ENCODE results near the gene HACE1. TPM values are rescaled to one million over a fixed set of nuclear protein-coding genes. Genes with fewer than 3 reads are reported as not detected.

Gene HACE1
- polyA plus RNA-seq, 3 donors: 2.7 to 3.9 (median 3.4) TPM

DNA sequence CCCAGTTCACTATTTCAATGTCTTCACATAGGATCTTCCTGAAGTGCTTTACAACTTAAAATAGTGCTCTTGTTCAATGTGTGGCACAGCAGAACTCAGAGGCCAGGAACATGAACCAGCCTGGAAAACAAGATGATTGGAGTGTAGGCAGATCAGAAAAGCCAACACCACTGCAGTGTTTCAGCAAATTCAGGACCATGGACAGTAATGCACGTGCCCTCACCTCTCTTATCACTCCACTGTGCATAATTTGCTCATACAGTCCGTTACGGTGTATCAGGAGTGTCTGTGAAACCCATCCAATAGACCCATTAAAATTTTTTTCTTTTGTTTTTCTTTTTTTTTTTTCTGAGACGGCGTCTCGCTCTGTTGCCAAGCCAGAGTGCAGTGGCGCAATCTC, 27.6 kb upstream of the HACE1 start:
- peaks cover 9 to 11% of the 10 kb centered on the region in 2 donors for H3K9me3 ChIP-seq (replicated peaks in 1 of 2; ENCODE audit: control insufficient read depth in 1 of 2, insufficient read depth in 1 of 2, low read length in 2 of 2)
- H3K4me2 ChIP-seq (replicated peaks; ENCODE audit: extremely low read depth, low read length, poor library complexity, severe bottlenecking): no peak overlapping the region
- no peaks in the 10 kb centered on the region for H3K4me1 ChIP-seq (ENCODE audit: control insufficient read depth in 1 of 2, insufficient read depth in 2 of 2, low read length in 2 of 2)
- H3K36me3 Mint-ChIP-seq: no peaks in the 10 kb centered on the region
- no peak for DNase-seq
- no peak overlapping the region for H3K4me3 ChIP-seq (replicated peaks in 1 of 3; ENCODE audit: low read depth in 2 of 3, low read length in 3 of 3)
- peaks cover 2 to 16% (median 9%) of the 10 kb centered on the region in 7 donors for H3K9me3 Mint-ChIP-seq
- 58% methylated on average over 3 of the region's 7 CpGs for WGBS (ENCODE audit: insufficient coverage)
- no peaks in the 10 kb centered on the region for H4K20me1 ChIP-seq (ENCODE audit: insufficient read depth, low read length)
- no peaks in the 10 kb centered on the region for H3K4me1 Mint-ChIP-seq
- no peaks in the 10 kb centered on the region for H3K36me3 ChIP-seq (replicated peaks in 1 of 2; ENCODE audit: control insufficient read depth in 1 of 2, insufficient read depth in 2 of 2, low read length in 2 of 2)
- peaks cover 8 to 11% (median 10%) of the 10 kb centered on the region in 3 donors for H3K27me3 Mint-ChIP-seq (ENCODE audit: low read depth in 3 of 3)
- intact Hi-C loops (cut with micrococcal nuclease): no loop called here
- TF ChIP-seq, protein P1, sequence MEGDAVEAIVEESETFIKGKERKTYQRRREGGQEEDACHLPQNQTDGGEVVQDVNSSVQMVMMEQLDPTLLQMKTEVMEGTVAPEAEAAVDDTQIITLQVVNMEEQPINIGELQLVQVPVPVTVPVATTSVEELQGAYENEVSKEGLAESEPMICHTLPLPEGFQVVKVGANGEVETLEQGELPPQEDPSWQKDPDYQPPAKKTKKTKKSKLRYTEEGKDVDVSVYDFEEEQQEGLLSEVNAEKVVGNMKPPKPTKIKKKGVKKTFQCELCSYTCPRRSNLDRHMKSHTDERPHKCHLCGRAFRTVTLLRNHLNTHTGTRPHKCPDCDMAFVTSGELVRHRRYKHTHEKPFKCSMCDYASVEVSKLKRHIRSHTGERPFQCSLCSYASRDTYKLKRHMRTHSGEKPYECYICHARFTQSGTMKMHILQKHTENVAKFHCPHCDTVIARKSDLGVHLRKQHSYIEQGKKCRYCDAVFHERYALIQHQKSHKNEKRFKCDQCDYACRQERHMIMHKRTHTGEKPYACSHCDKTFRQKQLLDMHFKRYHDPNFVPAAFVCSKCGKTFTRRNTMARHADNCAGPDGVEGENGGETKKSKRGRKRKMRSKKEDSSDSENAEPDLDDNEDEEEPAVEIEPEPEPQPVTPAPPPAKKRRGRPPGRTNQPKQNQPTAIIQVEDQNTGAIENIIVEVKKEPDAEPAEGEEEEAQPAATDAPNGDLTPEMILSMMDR (IDR thresholded peaks at IDR 0.05): no peak
- no peak overlapping the region for H3K9ac ChIP-seq (ENCODE audit: insufficient read depth, low read length, poor library complexity, severe bottlenecking)
- H3K27ac Mint-ChIP-seq: no peak overlapping the region
- no peak overlapping the region for H2AFZ ChIP-seq (ENCODE audit: insufficient read depth, low read depth, low read length, poor library complexity, severe bottlenecking)
- H3K79me2 ChIP-seq (ENCODE audit: insufficient read depth, low read length): no peaks in the 10 kb centered on the region
- H3K4me3 Mint-ChIP-seq: no peak overlapping the region
- no peaks in the 10 kb centered on the region for H3K27me3 ChIP-seq (ENCODE audit: control insufficient read depth in 2 of 2, insufficient read depth in 2 of 2, low read length in 2 of 2)
- no peak overlapping the region for H3K27ac ChIP-seq (ENCODE audit: low read depth in 1 of 2, low read length in 2 of 2)

DNA sequence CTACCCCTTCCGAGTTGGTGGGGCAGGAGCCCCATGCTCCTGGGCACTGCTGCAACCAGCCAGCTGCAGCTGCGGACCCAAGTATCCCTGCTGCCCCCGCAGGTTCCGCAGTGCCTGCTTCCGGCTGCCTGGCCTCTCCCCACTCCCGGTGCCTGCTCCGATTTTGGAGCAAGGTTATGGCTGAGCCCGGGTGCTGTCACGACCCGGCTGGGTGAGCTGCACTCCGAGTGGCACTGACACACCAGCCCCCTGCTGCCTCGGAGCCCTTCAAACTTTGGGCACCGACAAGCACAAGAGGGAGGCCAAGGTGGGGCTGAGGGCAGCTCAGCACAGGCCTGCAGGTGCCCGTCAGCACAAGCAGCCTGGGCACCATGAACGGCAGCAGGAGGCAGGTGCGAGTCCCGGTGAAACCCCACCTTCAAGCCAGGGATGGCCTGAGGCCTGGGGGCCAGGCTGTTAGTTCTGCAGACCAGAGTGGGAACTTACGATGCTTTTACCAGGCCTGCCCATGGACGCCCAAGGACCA, 25.9 kb upstream of the HACE1 start:
- peaks cover 2 to 16% (median 8%) of the 10 kb centered on the region in 7 donors for H3K9me3 Mint-ChIP-seq
- Histone ChIP-seq H3K79me2 (ENCODE audit: insufficient read depth, low read length) (no peaks in the 10 kb centered on the region), H2AFZ (ENCODE audit: insufficient read depth, low read depth, low read length, poor library complexity, severe bottlenecking) (no peak overlapping the region), H3K27me3 (ENCODE audit: control insufficient read depth in 2 of 2, insufficient read depth in 2 of 2, low read length in 2 of 2) (no peaks in the 10 kb centered on the region), H4K20me1 (ENCODE audit: insufficient read depth, low read length) (no peaks in the 10 kb centered on the region), H3K4me3 (replicated peaks in 1 of 3; ENCODE audit: low read depth in 2 of 3, low read length in 3 of 3) (no peak overlapping the region), H3K4me2 (replicated peaks; ENCODE audit: extremely low read depth, low read length, poor library complexity, severe bottlenecking) (no peak overlapping the region), H3K36me3 (replicated peaks in 1 of 2; ENCODE audit: control insufficient read depth in 1 of 2, insufficient read depth in 2 of 2, low read length in 2 of 2) (no peaks in the 10 kb centered on the region), H3K27ac (ENCODE audit: low read depth in 1 of 2, low read length in 2 of 2) (no peak overlapping the region), H3K9me3 (replicated peaks in 1 of 2; ENCODE audit: control insufficient read depth in 1 of 2, insufficient read depth in 1 of 2, low read length in 2 of 2) (peaks cover 9 to 11% of the 10 kb centered on the region in 2 donors), H3K4me1 (ENCODE audit: control insufficient read depth in 1 of 2, insufficient read depth in 2 of 2, low read length in 2 of 2) (no peaks in the 10 kb centered on the region), H3K9ac (ENCODE audit: insufficient read depth, low read length, poor library complexity, severe bottlenecking) (no peak overlapping the region)
- intact Hi-C loops (cut with micrococcal nuclease): no loop called here
- H3K4me3 Mint-ChIP-seq: no peak overlapping the region
- WGBS (ENCODE audit: insufficient coverage): 76% methylated on average over 19 of the region's 19 CpGs
- TF ChIP-seq, protein P1 (IDR thresholded peaks at IDR 0.05): no peak
- H3K4me1 Mint-ChIP-seq: no peaks in the 10 kb centered on the region
- no peaks in the 10 kb centered on the region for H3K36me3 Mint-ChIP-seq
- peaks cover 7 to 8% (median 8%) of the 10 kb centered on the region in 3 donors for H3K27me3 Mint-ChIP-seq (ENCODE audit: low read depth in 3 of 3)
- H3K27ac Mint-ChIP-seq: no peak overlapping the region
- DNase-seq: no peak

All from CD14-positive monocyte (primary cell).